HK-2 (cell line): Measurements from ENCODE around the gene MAP3K15.

ENCODE experiments used
- DNase-seq: peaks from one replicate; pipeline ENCODE4 v3.0.0-alpha.2; 2018; ENCODE audit not compliant: unreplicated experiment

Gene MAP3K15

GRCh38 chrX:19403696-19404095 lies 111.6 kb downstream of the MAP3K15 start:
- DNase-seq, result no peak

GRCh38 chrX:19392703-19393102 lies 122.6 kb downstream of the MAP3K15 start:
- DNase-seq, result no peak

- no peak for DNase-seq
Measured at GRCh38 chrX:19392078-19392477, 123.2 kb downstream of the MAP3K15 start.

DNA sequence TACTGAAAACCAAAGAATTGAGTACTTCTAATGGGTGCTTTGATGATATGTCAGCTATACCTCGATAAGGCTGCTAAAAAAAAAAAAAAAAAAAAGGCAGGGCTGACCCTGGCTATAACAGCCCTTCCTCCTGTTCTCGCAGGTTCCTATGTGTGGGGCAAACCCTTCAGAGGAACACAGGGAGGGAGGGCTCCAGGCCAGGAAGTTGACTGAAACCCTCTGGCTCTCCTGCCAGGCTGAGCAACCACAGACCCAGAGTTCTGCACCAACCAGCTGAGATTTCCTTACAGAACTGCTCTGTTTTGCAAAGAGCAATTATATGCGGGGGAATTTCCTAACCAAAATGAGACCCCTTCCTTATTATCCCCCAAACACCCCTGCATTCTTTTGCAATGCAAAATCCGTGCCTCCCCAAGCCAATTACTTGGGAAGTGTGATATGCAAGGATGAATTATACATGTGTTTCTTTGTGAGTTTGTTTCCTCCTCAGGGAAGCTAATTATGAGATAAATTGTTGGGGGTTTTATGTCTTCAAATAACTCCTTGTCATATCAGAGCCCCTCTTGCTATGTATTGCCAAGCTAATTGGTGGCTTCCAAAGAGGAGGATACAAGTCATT lies 126.0 kb downstream of the MAP3K15 start:
- DNase-seq, result no peak

DNA sequence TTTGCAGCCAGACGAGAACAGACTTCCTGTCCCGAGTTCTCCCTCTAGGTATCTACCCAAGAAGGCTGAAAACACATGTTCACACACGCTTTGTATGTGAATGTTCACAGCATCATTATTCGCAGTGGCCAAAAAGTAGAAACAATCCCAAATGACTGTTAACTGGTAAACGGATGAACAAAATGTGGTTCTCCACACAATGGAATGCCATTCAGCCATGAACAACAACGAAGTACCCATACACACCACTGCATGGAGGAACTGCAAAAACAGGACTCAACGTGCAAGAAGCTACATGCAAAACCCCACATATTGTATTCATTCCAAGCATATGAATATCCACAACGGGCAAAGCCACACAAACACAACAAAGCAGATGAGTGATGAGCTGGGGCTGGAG lies 126.6 kb downstream of the MAP3K15 start:
- no peak for DNase-seq

DNA sequence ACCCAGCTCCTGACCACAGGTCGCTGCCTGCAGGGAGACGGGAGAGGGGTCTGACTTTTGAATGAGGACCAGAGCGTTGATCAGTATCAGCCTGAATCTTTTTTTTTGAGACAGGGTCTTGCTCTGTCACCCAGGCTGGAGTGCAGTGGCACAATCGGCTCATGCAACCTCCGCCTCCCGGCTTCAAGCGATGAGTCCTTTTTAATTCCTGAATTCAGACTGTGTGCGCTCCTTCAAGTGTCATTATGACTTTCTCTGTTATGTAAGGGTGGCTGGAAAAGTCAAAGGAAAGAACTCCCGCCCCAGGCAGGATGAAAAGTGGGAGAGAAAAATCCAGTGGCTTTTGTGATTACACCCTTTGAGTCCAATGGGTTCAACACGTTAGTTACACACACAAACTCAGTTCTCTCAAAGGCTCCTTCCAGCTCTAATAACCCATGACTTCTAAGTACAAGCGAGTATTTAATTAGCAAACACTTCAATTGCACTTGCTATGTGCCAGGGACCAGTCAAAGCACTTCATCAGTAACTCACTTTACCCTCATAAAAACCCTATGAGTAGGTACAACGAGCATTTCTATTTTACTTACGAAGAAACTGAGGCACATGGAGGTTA lies 127.1 kb downstream of the MAP3K15 start:
- DNase-seq, result no peak

GRCh38 chrX:19386679-19387078 lies 128.6 kb downstream of the MAP3K15 start:
- DNase-seq, result no peak

- peak; percentile 16 for DNase-seq
Measured at GRCh38 chrX:19382555-19383145, 132.7 kb downstream of the MAP3K15 start.

DNA sequence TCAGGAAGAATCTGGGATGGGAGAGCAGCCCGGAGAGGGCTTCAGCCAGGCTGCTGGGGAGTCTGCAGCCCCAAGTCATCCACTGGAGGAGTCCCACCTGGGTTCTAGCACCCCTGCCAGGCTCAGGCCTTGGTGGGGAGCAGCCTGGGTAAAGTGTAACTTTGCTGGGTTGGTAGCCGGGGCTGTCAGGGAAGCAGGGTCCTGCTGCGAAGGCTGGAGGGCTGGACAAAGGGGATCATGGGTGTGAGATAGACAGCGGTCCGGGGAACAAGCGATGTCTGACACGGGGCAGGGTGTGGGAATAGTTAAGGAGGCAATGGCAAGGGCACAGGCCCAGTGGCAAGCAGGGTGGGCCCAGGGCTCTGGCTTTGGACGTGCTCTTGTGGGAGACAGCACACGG lies 134.0 kb downstream of the MAP3K15 start:
- no peak for DNase-seq

GRCh38 chrX:19377799-19378198 lies 137.5 kb downstream of the MAP3K15 start:
- no peak for DNase-seq

DNA sequence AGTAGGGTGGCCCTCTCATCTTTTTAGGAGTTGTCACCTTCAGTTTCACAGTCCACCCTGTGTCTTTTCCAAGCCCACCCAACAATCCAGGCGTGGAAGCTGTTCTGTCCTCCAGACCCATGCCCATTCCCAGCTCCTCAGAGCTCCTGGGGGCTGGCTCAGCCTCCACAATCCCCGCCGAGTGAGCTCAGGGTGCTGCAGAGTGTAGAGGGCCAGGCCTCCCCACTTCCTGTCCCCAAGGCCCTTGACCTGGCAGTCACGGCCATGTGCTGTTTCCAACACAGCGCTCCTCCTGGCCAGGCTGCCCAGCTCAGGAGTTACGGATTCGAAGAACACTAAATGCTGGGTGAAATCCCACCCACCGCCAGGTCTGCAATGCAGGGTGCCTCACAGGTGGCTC lies 139.8 kb downstream of the MAP3K15 start:
- DNase-seq, result no peak

DNA sequence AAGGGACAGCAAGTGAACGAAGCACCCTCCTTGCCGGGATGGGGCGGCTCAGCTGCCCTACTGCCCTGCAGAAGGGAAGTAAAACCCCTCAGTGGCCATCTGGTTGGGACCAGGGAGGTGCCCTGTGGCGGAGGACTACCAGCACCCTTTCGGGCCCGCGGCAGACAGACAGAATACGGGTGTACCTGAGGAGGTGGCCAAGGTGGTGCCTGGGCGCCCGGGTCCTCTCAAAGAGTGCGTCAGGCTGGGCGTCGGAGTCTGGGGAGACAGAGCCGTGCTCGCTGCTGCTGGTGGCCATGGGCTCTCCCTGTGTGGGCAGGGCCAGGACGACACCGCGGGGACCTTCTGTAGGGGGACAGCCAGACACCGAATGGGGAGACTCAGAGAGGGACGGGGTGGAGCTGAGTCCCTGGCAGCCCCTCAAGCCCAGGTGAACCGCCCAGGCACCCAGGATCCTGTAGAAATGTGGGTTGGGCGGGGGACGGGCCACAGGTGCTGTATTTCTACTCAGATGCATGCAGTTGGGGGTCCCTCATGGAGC lies 141.9 kb downstream of the MAP3K15 start:
- DNase-seq, result no peak

DNA sequence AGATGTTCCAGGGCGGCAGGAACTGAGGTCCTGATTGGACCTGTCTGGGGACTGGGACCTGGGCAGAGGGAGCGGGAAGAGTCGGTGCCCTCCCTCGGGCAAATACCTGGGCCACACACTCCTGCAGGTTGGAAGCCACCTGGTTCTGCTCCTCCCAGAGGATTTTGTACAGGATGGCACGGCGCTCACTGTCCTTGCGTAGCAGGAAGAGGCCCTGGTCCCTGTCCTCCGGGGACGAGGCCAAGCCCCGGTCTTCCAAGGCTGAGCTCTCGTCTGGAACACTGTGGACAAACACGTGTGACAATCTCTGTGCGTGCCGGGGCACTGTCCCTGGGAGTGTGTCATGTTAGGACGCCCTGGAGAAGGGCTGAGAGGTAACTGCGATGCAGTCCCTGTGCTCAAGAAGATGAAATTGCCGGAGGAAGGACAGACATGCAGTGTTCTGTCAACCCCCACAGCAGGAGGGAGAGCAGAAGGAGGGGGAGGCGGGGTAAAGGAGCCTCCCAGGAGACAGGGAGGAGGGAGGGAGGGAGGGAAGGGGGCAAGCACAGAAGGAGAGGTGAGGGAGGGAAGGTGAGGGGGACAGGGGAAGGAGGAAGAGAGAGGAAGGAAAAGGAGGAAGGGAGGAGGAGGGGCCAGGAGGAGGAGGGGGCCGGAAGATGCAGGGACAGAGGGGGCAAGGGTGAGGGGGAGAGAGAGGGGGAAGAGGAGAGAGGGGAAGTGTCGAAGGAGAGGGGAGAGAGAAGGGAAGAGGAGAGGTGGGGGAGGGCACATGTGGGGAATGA lies 142.6 kb downstream of the MAP3K15 start:
- peak; percentile 6 for DNase-seq

DNA sequence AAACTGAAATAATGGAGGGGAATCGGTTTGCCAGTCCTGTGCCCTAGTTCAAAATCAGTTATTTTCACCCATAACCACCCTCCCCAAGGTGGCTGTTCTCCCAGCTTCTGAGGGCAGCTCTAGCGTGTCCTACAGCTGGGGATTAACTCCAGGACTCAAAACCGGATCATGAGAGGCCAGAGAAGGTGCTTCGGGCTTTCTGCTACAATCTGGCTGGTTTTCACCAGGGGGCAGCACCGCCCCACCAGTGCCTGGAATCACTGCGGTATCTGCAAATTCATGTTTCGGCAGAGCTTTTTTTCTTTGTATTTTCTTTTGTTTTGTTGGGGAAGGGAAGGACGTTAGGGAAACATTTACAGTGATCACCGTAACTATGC lies 143.2 kb downstream of the MAP3K15 start:
- peak; percentile 66 for DNase-seq

DNA sequence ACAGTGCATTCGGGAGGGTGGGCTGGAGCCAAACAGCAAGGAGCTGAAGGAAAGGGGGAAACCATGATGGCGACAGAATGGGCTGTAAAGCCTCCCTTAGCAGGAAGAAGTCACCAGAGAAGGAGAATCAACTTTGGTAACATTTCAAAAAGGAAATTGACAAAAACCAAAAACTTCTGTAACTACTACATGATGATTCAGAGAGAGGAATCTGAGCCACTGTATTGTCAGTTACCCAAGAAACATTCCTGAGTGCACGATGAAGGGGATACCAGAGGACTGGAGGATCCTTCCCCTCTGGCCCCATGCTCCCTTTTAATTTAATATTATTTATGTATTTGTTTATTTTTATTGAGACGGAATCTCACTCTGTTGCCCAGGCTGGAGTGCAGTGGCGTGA lies 145.2 kb downstream of the MAP3K15 start:
- DNase-seq, result no peak

GRCh38 chrX:19368576-19368975 lies 146.7 kb downstream of the MAP3K15 start:
- DNase-seq, result no peak

DNA sequence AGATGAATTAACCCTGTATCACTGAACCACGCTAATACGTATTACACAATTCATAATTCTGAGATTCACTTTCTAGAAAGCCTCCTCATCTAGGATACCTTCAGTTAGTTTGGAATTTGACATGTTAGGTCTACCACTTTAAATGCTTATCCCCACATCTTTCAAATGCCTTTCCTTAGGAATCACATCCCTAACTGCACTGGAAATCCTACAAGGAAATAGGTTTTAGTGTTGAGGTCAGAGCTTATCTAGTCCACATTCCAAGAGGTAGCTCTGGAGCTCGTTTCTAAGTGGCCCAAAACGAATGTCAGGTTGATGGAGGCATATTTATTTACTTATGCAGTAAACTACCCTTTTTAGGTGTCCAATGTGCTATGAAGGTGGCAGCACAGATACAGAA lies 153.6 kb downstream of the MAP3K15 start:
- no peak for DNase-seq

DNA sequence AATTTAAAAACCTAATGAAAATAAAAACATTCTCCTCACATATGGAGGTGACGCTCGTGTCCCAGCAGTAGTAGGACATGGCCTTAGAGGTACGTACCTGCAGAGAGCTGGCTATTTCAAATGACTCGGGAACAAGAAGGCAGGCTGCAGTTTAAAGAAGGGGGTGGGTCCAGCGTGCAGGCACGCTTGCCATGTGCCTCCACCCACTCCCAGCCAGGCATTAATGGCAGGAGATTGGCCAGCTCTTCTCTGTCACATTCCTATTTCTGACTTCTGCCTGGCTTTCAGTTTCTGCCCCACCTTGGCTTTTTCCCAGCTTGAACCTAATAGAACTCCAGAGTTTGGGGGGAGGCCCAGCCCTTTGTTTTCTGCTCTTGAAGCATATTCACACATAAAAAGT lies 154.4 kb downstream of the MAP3K15 start:
- DNase-seq, result no peak

- no peak for DNase-seq
Measured at GRCh38 chrX:19358521-19358920, 156.8 kb downstream of the MAP3K15 start.

GRCh38 chrX:19354625-19355024 lies 160.7 kb downstream of the MAP3K15 start:
- DNase-seq, result no peak

DNA sequence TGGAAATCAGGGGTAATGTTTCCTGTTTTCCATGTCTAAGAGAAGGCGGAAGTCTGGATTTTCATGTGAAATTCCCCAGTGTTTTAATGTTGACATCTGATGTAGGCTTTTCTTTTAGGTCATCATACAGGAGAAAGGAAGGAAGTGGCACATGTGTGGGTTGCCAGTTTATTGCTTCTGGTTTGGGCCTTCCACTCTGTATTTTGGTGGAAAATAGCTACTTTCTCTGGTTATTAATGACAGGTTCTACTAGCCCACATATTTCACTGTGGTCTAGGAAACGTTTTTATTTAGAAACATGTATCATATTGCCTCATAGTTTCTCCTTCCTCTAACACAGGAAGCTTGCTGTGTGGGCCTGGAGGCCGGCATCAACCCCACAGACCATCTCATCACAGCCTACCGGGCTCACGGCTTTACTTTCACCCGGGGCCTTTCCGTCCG lies 164.3 kb downstream of the MAP3K15 start:
- DNase-seq, result no peak

GRCh38 chrX:19349264-19349663 lies 166.0 kb downstream of the MAP3K15 start:
- DNase-seq, result no peak
